GM19240 (cell line): ENCODE results near the gene MFSD6.
"Not testable (repeated sequence)": the region's sequence is repeated elsewhere in the genome, so short reads cannot be mapped to it uniquely, and the experiment has no call there.

Experiments
- DNase-seq: peaks from one replicate; pipeline ENCODE4 v3.0.0; 2011; ENCODE audit warnings: low spot score; ENCODE audit not compliant: insufficient read length

The MFSD6 gene

GRCh38 chr2:190462181-190462580, 54.0 kb downstream of the MFSD6 start:
- DNase-seq, result no peak

GRCh38 chr2:190462611-190463010, 54.5 kb downstream of the MFSD6 start:
- no peak for DNase-seq

- DNase-seq, result no peak
Measured at GRCh38 chr2:190465060-190465459, 56.9 kb downstream of the MFSD6 start.

- no peak for DNase-seq
Measured at GRCh38 chr2:190466819-190467446, 58.8 kb downstream of the MFSD6 start.

GRCh38 chr2:190467575-190468083, 59.5 kb downstream of the MFSD6 start:
- no peak for DNase-seq

GRCh38 chr2:190468354-190468753, 60.2 kb downstream of the MFSD6 start:
- not testable (repeated sequence) for DNase-seq

GRCh38 chr2:190468814-190469569, 60.8 kb downstream of the MFSD6 start:
- DNase-seq, result no peak

GRCh38 chr2:190469771-190470170, 61.6 kb downstream of the MFSD6 start:
- no peak for DNase-seq

GRCh38 chr2:190470256-190470826, 62.2 kb downstream of the MFSD6 start:
- DNase-seq, result no peak

GRCh38 chr2:190477661-190478454, 69.7 kb downstream of the MFSD6 start:
- no peak for DNase-seq

GRCh38 chr2:190478572-190479195, 70.5 kb downstream of the MFSD6 start:
- DNase-seq, result no peak

GRCh38 chr2:190481339-190481738, 73.2 kb downstream of the MFSD6 start:
- DNase-seq, result no peak

- no peak for DNase-seq
Measured at GRCh38 chr2:190482451-190482850, 74.3 kb downstream of the MFSD6 start.

GRCh38 chr2:190486037-190486623, 78.0 kb downstream of the MFSD6 start:
- DNase-seq, result no peak

- no peak for DNase-seq
Measured at GRCh38 chr2:190488516-190489233, 80.5 kb downstream of the MFSD6 start.

- DNase-seq, result no peak
Measured at GRCh38 chr2:190489475-190489874, 81.3 kb downstream of the MFSD6 start.

- no peak for DNase-seq
Measured at GRCh38 chr2:190490502-190490901, 82.3 kb downstream of the MFSD6 start.

- no peak for DNase-seq
Measured at GRCh38 chr2:190493095-190493494, 84.9 kb downstream of the MFSD6 start.

GRCh38 chr2:190494600-190495227, 86.6 kb downstream of the MFSD6 start:
- DNase-seq, result not testable (repeated sequence)

GRCh38 chr2:190497428-190497827, 89.3 kb downstream of the MFSD6 start:
- DNase-seq, result no peak
